ENCODE results near the gene KIF6. TPM values are rescaled to one million over a fixed set of nuclear protein-coding genes. Genes with fewer than 3 reads are reported as not detected.

KIF6 gene
- total RNA-seq, 2 experiments from 2014 or later: not detected

DNA sequence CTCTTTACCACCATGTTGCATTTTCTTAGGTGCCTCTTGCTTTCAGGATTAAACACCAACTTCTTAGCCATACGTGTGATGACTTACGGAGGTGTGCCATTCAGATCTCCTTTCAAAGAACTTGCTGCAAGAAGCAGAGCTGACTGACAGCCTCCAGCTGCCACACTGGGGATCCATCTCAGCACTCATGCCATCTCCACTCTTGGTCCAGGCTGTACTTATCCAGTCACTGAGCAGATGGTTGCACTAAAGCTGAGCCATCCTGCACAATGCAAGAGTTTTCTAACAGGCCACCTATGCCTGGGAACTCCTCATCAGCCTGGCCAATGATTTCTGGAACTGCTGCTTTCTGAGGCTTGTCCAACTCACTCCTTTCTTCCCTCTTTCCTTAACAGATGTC lies 31.4 kb upstream of the KIF6 start:
- H3K27me3 Mint-ChIP-seq: peaks cover 16% of the 10 kb centered on the region
- H3K27ac Mint-ChIP-seq: no peak overlapping the region

DNA sequence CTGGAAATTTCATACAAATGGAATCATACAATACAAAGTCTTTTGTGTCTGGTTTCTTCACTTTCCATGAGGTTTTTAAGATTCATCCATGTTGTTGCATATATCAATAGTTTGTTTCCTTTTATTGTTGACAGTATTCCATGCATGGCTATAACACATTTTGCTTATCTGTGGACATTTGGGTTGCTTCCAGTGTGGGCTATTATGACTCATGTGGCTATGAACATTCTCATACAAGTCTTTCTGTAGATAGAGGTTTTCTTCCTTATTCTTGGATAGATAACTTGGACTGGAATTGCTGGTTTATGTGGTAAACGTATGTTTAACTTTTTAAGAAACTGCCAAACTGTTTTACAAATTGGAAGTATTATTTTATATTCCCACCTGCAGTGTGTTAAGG lies 30.0 kb upstream of the KIF6 start:
- Histone ChIP-seq H3K36me3 (ENCODE audit: insufficient read depth, low read length) (no peaks in the 10 kb centered on the region), H3K27ac (ENCODE audit: low read depth in 1 of 2, low read length in 2 of 2) (no peak overlapping the region), H3K27me3 (ENCODE audit: control insufficient read depth in 1 of 2, insufficient read depth in 2 of 2, low read length in 2 of 2) (peaks cover 0 to 5% of the 10 kb centered on the region in 2 experiments), H3K4me1 (ENCODE audit: insufficient read depth, low read length) (no peaks in the 10 kb centered on the region), H3K4me3 (ENCODE audit: low read length) (no peak overlapping the region), H3K9me3 (ENCODE audit: control insufficient read depth in 1 of 2, insufficient read depth in 1 of 2, low read length in 2 of 2) (no peaks in the 10 kb centered on the region)
- CTCF ChIA-PET: no interaction called here
- no peaks in the 10 kb centered on the region for H3K36me3 Mint-ChIP-seq (ENCODE audit: low read depth)
- POLR2A ChIA-PET: no interaction called here
- no peaks in the 10 kb centered on the region for H3K9me3 Mint-ChIP-seq
- no peak for DNase-seq
- ATAC-seq (ENCODE audit: poor library complexity): no peak
- H3K27me3 Mint-ChIP-seq: peaks cover 16% of the 10 kb centered on the region
- no peaks in the 10 kb centered on the region for H3K4me1 Mint-ChIP-seq (ENCODE audit: low read depth)
- intact Hi-C loops (cut with DNase I, micrococcal nuclease): no loop called here
- H3K4me3 Mint-ChIP-seq: no peak overlapping the region
- TF ChIP-seq, protein P1, sequence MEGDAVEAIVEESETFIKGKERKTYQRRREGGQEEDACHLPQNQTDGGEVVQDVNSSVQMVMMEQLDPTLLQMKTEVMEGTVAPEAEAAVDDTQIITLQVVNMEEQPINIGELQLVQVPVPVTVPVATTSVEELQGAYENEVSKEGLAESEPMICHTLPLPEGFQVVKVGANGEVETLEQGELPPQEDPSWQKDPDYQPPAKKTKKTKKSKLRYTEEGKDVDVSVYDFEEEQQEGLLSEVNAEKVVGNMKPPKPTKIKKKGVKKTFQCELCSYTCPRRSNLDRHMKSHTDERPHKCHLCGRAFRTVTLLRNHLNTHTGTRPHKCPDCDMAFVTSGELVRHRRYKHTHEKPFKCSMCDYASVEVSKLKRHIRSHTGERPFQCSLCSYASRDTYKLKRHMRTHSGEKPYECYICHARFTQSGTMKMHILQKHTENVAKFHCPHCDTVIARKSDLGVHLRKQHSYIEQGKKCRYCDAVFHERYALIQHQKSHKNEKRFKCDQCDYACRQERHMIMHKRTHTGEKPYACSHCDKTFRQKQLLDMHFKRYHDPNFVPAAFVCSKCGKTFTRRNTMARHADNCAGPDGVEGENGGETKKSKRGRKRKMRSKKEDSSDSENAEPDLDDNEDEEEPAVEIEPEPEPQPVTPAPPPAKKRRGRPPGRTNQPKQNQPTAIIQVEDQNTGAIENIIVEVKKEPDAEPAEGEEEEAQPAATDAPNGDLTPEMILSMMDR (IDR thresholded peaks at IDR 0.05): no peak
- H3K27ac Mint-ChIP-seq: no peak overlapping the region

More for the DNA sequence above, 31.4 kb upstream of the KIF6 start:
- CTCF ChIA-PET: no interaction called here
- DNase-seq (no peak), ATAC-seq (ENCODE audit: poor library complexity) (no peak)
- Mint-ChIP-seq H3K9me3 (no peaks in the 10 kb centered on the region), H3K4me3 (no peak overlapping the region), H3K36me3 (ENCODE audit: low read depth) (no peaks in the 10 kb centered on the region), H3K4me1 (ENCODE audit: low read depth) (no peaks in the 10 kb centered on the region)
- Histone ChIP-seq H3K27ac (ENCODE audit: low read depth in 1 of 2, low read length in 2 of 2) (no peak overlapping the region), H3K9me3 (ENCODE audit: control insufficient read depth in 1 of 2, insufficient read depth in 1 of 2, low read length in 2 of 2) (no peaks in the 10 kb centered on the region), H3K4me1 (ENCODE audit: insufficient read depth, low read length) (no peaks in the 10 kb centered on the region), H3K27me3 (ENCODE audit: control insufficient read depth in 1 of 2, insufficient read depth in 2 of 2, low read length in 2 of 2) (peaks cover 0 to 5% of the 10 kb centered on the region in 2 experiments), H3K36me3 (ENCODE audit: insufficient read depth, low read length) (no peaks in the 10 kb centered on the region), H3K4me3 (ENCODE audit: low read length) (no peak overlapping the region)
- POLR2A ChIA-PET: no interaction called here
- intact Hi-C loops (cut with DNase I, micrococcal nuclease): no loop called here
- TF ChIP-seq, protein P1 (IDR thresholded peaks at IDR 0.05): no peak

DNA sequence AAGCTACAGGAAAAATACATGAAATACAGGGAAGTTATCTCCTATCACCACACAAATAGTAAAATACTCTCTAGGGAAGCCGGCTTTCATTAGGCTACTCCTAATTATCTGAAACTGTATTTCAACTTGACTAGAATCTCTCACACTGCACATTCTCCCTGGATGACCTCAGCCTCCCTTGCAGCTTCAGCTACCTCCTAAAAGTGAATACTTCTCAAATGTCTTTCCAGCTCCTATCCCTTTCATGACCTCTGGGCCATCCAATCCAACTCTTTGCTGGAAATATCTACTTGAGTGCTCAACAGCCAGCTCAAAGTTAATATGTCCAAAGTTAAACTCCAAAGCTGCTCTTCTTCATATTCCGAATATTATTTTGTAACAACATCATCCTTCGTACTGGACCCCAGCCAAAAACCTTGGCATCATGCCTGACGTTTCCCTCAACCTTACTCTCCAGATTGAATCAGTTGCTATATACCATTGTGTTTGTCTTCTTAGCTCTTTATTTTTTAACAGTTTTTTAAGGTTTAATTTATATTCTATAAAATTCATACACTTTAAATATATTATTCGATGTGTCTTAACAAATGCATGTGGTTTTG lies 29.4 kb upstream of the KIF6 start:
- intact Hi-C loops (cut with DNase I, micrococcal nuclease): no loop called here
- no peaks in the 10 kb centered on the region for H3K9me3 ChIP-seq (ENCODE audit: control insufficient read depth in 1 of 2, insufficient read depth in 1 of 2, low read length in 2 of 2)
- no peak overlapping the region for H3K4me3 ChIP-seq (ENCODE audit: low read length)
- CTCF ChIA-PET: no interaction called here
- peaks cover 0 to 3% of the 10 kb centered on the region in 2 experiments for H3K27me3 ChIP-seq (ENCODE audit: control insufficient read depth in 1 of 2, insufficient read depth in 2 of 2, low read length in 2 of 2)
- H3K36me3 ChIP-seq (ENCODE audit: insufficient read depth, low read length): no peaks in the 10 kb centered on the region
- no peaks in the 10 kb centered on the region for H3K4me1 ChIP-seq (ENCODE audit: insufficient read depth, low read length)
- TF ChIP-seq, protein P1 (IDR thresholded peaks at IDR 0.05): no peak
- POLR2A ChIA-PET: no interaction called here
- ATAC-seq (ENCODE audit: poor library complexity): no peak
- no peaks in the 10 kb centered on the region for H3K36me3 Mint-ChIP-seq (ENCODE audit: low read depth)
- H3K27ac ChIP-seq (ENCODE audit: low read depth in 1 of 2, low read length in 2 of 2): no peak overlapping the region
- DNase-seq: no peak
- no peak overlapping the region for H3K4me3 Mint-ChIP-seq
- H3K4me1 Mint-ChIP-seq (ENCODE audit: low read depth): no peaks in the 10 kb centered on the region
- H3K27ac Mint-ChIP-seq: no peak overlapping the region
- peaks cover 12% of the 10 kb centered on the region for H3K27me3 Mint-ChIP-seq
- H3K9me3 Mint-ChIP-seq: no peaks in the 10 kb centered on the region
